Measurements from ENCODE around the gene ILDR1.

Gene ILDR1

GRCh38 chr3:121989943-121990342 lies 32.1 kb downstream of the ILDR1 start:
- FAIRE-seq: no peak

DNA sequence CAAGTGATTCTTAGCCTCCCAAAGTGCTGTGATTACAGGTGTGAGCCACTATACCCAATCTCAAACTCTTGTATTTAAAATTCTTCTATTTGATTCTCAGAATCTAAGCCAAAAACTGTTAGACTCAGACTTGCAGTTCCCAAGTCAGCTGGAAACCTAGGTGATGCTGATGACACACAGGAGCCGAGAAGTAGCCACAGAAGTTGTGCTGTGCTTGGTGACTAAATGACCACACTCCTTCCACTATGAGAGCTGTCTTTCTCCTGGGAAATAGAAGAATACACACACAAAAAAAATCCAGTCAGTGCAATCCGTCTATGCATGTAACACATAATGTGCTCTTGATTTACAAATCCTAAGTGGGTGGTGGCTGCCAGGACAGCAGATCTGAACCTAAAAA lies 33.9 kb downstream of the ILDR1 start:
- no peak for FAIRE-seq

GRCh38 chr3:121985846-121986245 lies 36.2 kb downstream of the ILDR1 start:
- no peak for FAIRE-seq

- no peak for FAIRE-seq
These were observed 40.6 kb downstream of the ILDR1 start for GRCh38 chr3:121981473-121981872.

GRCh38 chr3:121980450-121980796 lies 41.6 kb downstream of the ILDR1 start:
- FAIRE-seq: no peak

GRCh38 chr3:121979734-121980449 lies 42.2 kb downstream of the ILDR1 start:
- FAIRE-seq: no peak

DNA sequence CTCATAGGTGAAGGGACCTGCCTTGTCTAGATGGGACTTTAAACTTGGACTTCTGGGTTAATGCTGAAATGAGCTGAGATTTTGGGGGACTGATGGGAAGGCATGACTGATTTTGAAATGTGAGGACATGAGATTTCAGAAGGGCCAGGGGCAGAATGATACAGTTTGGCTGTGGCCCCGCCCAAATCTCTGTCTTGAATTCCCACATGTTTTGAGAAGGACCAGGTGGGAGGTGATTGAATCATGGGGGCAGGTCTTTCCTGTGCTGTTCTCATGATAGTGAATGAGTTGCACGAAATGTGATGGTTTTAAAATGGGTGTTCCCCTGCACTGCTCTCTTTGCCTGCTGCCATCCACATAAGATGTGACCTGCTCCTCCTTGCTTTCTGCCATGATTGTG lies 42.8 kb downstream of the ILDR1 start:
- no peak for FAIRE-seq

- no peak for FAIRE-seq
These were observed 45.3 kb downstream of the ILDR1 start for GRCh38 chr3:121976727-121977126.

- FAIRE-seq: no peak
These were observed 46.2 kb downstream of the ILDR1 start for GRCh38 chr3:121975702-121976302.

DNA sequence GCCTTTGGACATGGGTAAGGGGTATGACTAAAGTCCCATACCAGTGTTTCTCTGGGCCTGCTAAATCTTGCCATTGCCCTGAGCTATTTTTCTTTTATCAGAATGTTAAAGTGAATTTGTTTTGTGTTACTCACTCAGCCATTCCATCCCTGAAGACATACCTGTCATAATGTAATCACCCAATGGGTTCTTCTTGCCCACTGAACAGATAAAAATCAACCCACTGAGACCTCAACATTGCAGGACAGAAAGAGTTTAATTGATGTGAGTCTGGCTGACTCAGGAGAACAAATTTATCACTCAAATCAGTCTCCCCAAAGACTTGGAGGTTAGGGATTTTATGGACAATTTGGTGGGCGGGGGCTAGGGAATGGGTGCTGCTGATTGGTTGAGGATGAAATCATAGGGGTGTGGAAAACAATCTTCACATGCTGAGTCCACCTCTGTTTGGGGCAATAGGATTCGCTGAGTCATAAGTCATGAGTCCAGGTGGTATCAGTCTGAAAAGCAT lies 47.4 kb downstream of the ILDR1 start:
- FAIRE-seq: no peak

DNA sequence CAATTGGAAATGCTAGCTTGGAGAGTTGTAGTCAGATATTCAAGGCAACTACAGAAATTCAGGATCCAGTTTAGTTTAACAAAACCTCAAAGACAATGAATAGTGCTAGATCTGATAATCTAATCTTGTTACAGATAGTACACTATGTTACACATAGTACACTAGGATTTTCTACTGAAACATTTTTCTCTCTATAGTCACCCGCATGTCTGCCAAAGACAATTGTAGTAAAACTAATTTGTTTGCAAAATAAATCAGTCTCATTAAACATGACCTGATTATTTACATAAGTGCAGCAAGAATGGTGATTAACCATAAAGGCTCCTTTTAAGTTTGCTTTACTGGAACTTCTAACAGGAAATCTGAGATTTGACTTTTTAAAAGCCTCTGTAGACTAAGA lies 52.0 kb downstream of the ILDR1 start:
- FAIRE-seq: no peak

DNA sequence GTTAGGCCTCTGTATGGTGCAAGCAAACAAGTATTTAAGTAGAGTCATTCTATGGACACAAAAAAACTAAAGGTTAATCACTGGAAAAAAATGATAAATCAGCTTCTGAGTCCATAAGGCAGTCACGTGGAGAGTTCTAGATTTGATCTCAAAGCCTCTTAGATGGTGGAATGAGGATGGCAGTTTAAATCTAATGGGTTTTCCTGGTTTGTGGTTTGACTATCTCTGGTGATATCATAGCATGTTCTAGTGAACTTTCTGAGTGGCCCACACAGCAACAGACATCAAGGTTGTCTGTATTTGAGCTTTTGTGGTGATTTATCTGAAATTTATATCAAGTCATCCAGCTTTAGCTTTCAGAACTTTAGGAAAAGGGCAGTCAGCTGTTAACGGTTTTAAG lies 52.4 kb downstream of the ILDR1 start:
- FAIRE-seq: no peak

- FAIRE-seq: no peak
These were observed 58.4 kb downstream of the ILDR1 start for GRCh38 chr3:121963608-121964007.

DNA sequence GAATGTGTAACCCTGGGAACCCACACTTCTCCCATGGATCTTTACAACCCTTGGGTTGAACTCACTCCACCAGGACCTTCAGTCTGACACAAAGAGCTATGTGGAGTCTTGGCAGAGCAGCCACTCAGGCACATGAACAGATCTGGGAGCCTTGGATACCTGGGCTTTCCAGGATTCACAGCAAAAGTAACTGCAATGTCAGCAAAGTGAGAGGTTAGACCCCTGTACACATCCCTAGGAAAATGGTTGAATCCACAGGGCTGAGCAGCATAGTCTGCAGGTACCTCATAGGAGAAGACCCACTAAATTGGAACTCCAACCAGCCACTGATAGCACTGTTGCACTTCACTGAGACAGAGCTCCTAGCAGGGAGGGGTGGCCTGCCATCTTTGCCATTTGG lies 59.6 kb downstream of the ILDR1 start:
- no peak for FAIRE-seq

DNA sequence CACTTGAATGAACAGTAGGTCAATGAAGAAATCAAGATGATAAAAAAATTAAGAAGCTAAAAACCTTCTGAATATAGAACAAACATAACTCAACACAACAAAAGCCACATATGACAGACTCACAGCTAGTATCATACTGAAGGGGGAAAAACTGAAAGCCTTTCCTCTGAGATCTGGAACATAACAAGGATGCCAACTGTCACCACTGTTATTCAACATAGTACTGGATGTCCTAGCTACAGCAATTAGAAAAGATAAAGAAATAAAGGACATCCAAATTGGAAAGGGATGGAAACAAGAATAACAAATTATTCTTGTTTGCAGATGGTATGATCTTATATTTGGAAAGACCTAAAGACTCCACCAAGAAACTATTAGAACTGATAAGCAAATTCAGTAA lies 60.8 kb downstream of the ILDR1 start:
- no peak for FAIRE-seq

DNA sequence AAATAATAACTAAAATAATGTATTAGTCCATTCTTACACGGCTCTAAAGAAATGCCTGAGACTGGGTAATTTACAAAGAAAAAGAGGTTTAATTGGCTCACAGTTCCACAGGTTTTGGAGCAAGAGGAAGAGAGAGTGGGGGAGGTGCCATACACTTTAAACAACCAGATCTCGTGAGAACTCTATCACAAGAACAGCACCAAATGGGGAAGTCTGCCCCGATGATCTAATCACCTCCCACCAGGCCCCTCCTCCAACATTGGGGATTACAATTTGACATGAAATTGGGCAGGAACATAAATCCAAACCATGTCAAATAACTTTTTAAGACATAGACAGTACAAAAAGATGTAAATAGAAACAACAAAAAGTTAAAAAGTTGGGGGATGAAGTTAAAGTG lies 63.2 kb downstream of the ILDR1 start:
- FAIRE-seq: no peak

- FAIRE-seq: no peak
These were observed 64.2 kb downstream of the ILDR1 start for GRCh38 chr3:121957674-121958415.

- FAIRE-seq: no peak
These were observed 65.7 kb downstream of the ILDR1 start for GRCh38 chr3:121956363-121956762.

DNA sequence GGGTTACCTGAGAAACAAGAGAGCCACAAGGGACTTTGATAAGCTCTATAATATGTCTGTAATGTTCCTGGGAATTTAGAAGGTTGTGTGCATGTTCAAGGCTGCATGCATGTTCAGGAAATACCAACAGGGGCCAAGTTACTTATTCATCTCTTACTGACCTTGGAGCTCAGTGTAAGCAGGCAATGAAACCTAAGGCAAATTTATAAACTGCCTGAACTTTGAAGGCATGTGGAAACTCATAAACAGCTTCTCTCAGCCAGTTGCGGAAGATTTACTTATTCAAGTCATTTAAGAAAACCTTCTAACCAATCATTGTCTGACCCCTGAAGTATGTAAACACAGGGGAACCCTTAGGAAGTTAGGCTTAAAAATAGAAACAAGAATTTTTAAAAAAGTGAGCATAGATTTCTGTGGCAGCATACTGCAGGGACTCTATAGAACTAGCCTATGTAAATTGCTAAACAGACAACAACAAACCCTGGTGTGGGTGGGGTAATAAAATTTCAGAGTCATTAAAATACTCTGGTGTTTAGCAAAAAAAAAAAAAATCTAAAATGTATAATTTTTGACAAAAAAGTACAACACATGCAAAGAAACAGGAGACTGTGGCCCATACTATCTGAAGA lies 70.6 kb downstream of the ILDR1 start:
- no peak for FAIRE-seq

DNA sequence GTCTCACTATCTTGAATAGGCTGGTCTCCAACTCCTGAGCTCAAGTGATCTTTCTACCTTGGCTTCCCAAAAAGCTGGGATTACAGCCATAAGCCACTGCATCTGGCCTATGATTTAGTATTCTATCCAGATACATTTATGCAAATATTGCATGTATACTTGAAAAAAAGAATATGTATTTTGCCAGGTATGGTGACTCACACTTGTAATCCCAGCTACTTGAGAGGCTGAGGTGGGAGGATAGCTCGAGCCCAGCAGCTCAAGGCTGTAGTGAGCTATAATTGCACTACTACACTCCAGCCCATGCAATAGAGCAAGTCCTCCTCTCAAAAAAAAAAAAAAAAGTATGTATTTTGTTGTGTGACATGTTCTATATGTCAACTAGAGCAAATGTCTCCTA lies 73.4 kb downstream of the ILDR1 start:
- no peak for FAIRE-seq

DNA sequence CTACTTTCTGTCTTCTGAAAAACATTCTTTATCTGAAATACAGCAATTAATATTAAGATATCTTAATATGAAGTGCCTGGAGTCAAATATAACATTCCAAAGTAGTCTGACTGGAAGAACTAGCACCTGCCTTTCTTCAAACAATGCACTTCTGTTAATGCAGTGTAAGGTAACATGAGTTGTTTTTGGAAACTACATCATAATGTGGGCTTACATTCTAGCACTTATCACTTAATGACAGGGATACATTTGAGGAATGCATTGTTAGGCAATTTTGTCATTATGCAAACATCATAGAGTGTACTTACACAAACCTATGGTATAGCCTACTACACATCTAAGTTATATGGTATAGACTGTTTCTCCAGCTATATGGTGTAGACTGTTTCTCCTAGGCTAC lies 78.6 kb downstream of the ILDR1 start:
- no peak for FAIRE-seq

DNA sequence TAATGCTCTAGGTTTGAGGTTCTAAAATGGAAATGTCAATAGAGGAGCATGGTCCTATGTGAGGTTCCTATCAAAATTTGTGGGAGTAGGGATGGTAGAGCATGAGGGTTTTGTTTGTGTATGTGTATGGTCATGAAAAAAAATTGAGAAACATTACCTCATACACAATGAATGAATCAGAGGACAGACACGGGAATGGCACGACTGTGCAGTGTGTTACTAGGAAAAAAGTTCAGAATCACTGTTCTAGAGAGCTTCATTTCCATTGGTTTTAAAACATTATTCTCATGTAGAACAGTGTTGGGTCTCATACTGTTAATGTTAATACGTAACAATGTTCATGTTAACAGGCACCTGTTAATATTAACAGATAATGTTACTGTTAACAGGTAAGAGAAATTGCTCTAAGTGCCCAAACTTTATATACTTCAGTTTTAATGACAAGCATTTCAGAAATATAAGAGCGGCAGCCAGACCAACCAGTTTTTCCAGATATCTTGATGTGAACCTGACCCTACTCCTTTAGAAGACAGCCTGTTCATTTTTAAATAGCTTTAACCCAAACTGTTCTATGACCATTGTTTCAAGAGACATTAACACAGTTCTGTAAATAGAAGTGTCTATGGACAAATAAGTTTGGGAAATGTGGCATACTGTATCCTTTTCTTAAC lies 79.8 kb downstream of the ILDR1 start:
- FAIRE-seq: no peak

- FAIRE-seq: no peak
These were observed 80.5 kb downstream of the ILDR1 start for GRCh38 chr3:121941592-121941991.

Measured in A204.1 (cell line).